ENCODE results near the gene PAQR6. TPM values are rescaled to one million over a fixed set of nuclear protein-coding genes. Genes with fewer than 3 reads are reported as not detected.

Gene PAQR6
- total RNA-seq, 1 experiment from 2014 or later = 0.92 TPM

- H3K9me3 ChIP-seq (ENCODE audit: control insufficient read depth, insufficient read depth, low read depth, low read length) = no peaks in the 10 kb centered on the region
- TF ChIP-seq POLR2AphosphoS5 (IDR thresholded peaks at IDR 0.05; ENCODE audit: low read depth, low read length) (no peak), REST (IDR thresholded peaks at IDR 0.05; ENCODE audit: insufficient read depth in 1 of 2, low read depth in 2 of 2, low read length in 1 of 2) (no peak), CTCF (IDR thresholded peaks at IDR 0.05) (no peak), TCF7L2 (IDR thresholded peaks at IDR 0.05; ENCODE audit: low read depth, low read length) (no peak), SIN3A (IDR thresholded peaks at IDR 0.05; ENCODE audit: borderline replicate concordance, insufficient read depth, low read depth, low read length) (no peak)
- in situ Hi-C loops (cut with HindIII; ENCODE audit: low pct_unique_long_range_greater_than_20kb, low sequenced_read_pairs) (no loop called here), intact Hi-C loops (cut with micrococcal nuclease; ENCODE audit: unreplicated experiment) (no loop called here)
- CTCF ChIA-PET = interaction anchor here (0.6 to 1.1 kb wide), 3 partner anchors 11 to 500 kb away, joined by 3 to 15 read pairs (median 4); no protein-coding TSS in a partner anchor
- peaks cover 9% of the 10 kb centered on the region for H3K4me1 ChIP-seq (ENCODE audit: control insufficient read depth, insufficient read depth, low read length)
- no peak overlapping the region for H3K27ac ChIP-seq (ENCODE audit: low read length)
- no peak; the same call in 1 of the 2 replicates for ATAC-seq
- no TSS peak for BruUV-seq (replicated peaks)
- no peaks in the 10 kb centered on the region; the same call in none of the 2 replicates for H3K36me3 ChIP-seq (ENCODE audit: control insufficient read depth, insufficient read depth, low read length)
- POLR2A ChIA-PET = interaction anchor here (0.6 kb wide), 1 partner anchor 22 kb away, joined by 6 read pairs; no protein-coding TSS in a partner anchor
- no peaks in the 10 kb centered on the region for H3K27me3 ChIP-seq (ENCODE audit: control insufficient read depth, insufficient read depth, low read length)
- no peak for DNase-seq (ENCODE audit: low read depth, low spot score)
- no peak overlapping the region for H3K4me3 ChIP-seq (ENCODE audit: low read depth in 2 of 2, low read length in 2 of 2)
Measured at GRCh38 chr1:156248323-156248683, 447 bp upstream of the PAQR6 start.

GRCh38 chr1:156246781-156247459 is 936 bp downstream of the PAQR6 start:
- Histone ChIP-seq H3K27ac (ENCODE audit: low read length) (no peak overlapping the region), H3K4me3 (ENCODE audit: low read depth in 2 of 2, low read length in 2 of 2) (no peak overlapping the region), H3K36me3 (ENCODE audit: control insufficient read depth, insufficient read depth, low read length) (no peaks in the 10 kb centered on the region; the same call in 1 of the 2 replicates), H3K27me3 (ENCODE audit: control insufficient read depth, insufficient read depth, low read length) (no peaks in the 10 kb centered on the region), H3K4me1 (ENCODE audit: control insufficient read depth, insufficient read depth, low read length) (peaks cover 9% of the 10 kb centered on the region), H3K9me3 (ENCODE audit: control insufficient read depth, insufficient read depth, low read depth, low read length) (no peaks in the 10 kb centered on the region)
- TF ChIP-seq POLR2AphosphoS5 (IDR thresholded peaks at IDR 0.05; ENCODE audit: low read depth, low read length) (peak; percentile 17; the same call in 1 of the 2 replicates), REST (IDR thresholded peaks at IDR 0.05; ENCODE audit: insufficient read depth in 1 of 2, low read depth in 2 of 2, low read length in 1 of 2) (no peak)
- BruUV-seq (replicated peaks) = no TSS peak
- intact Hi-C loops (cut with micrococcal nuclease; ENCODE audit: unreplicated experiment) (no loop called here), in situ Hi-C loops (cut with HindIII; ENCODE audit: low pct_unique_long_range_greater_than_20kb, low sequenced_read_pairs) (no loop called here)
- ATAC-seq (peak; percentile 39), DNase-seq (ENCODE audit: low read depth, low spot score) (no peak)
- CTCF ChIA-PET = no interaction called here
- POLR2A ChIA-PET = interaction anchor here (0.5 kb wide), 1 partner anchor 22 kb away, joined by 3 read pairs; no protein-coding TSS in a partner anchor

Measured in Panc1 (cell line).